ENCODE measurements around the gene ACO2. TPM values are rescaled to one million over a fixed set of nuclear protein-coding genes. Genes with fewer than 3 reads are reported as not detected.
"Not testable (repeated sequence)": the region's sequence is repeated elsewhere in the genome, so short reads cannot be mapped to it uniquely, and the experiment has no call there.

Gene ACO2
- total and polyA plus RNA-seq, 4 experiments from 2014 or later = 64.8 to 81.2 (median 72.3) TPM

- Mint-ChIP-seq H3K27ac (peak overlapping the region; percentile 94 to 99 (median 98)), H3K9me3 (peaks cover 0 to 4% (median 0%) of the 10 kb centered on the region in 8 donors), H3K4me3 (peak overlapping the region; percentile 90 to 98 (median 96)), H3K27me3 (peaks cover 0 to 2% of the 10 kb centered on the region in 2 donors), H3K36me3 (peaks cover 0 to 37% of the 10 kb centered on the region in 2 donors), H3K4me1 (peaks cover 12 to 46% (median 19%) of the 10 kb centered on the region in 4 donors)
- Histone ChIP-seq H3K27me3 (ENCODE audit: insufficient read depth, low read length) (no peaks in the 10 kb centered on the region), H3K9me3 (ENCODE audit: control insufficient read depth in 1 of 2, low read length in 2 of 2) (no peaks in the 10 kb centered on the region), H3K4me3 (ENCODE audit: low read length in 2 of 2) (peak overlapping the region; percentile 71 to 94), H3K4me1 (ENCODE audit: insufficient read depth, low read length) (peaks cover 11% of the 10 kb centered on the region), H3K36me3 (ENCODE audit: insufficient read depth, low read length) (no peaks in the 10 kb centered on the region), H3K27ac (ENCODE audit: low read depth, low read length) (peak overlapping the region; percentile 87)
- intact Hi-C loops (cut with micrococcal nuclease) = loop anchor here (1.0 to 10.0 kb wide), 6 partner anchors 20 to 496 kb away; partner anchors contain the start of genes PHF5A, PMM1, POLR3H and RBX1
- ChIA-PET CTCF (ENCODE audit: partially characterized antibody) (interaction anchor here (0.6 to 2.1 kb wide), 8 partner anchors 14 to 791 kb away, joined by 3 to 10 read pairs (median 4); partner anchors contain the start of genes ACO2 and PHF5A), POLR2A (ENCODE audit: partially characterized antibody) (interaction anchor here (0.6 to 10.7 kb wide), 26 partner anchors 9 to 1167 kb away, joined by 3 to 261 read pairs (median 4); partner anchors contain the start of genes ACO2, CCDC134, PHF5A and PMM1)
- peak; percentile 91 to 97 (median 93) for DNase-seq
Measured at GRCh38 chr22:41448189-41448808, 20.6 kb upstream of the ACO2 start.

DNA sequence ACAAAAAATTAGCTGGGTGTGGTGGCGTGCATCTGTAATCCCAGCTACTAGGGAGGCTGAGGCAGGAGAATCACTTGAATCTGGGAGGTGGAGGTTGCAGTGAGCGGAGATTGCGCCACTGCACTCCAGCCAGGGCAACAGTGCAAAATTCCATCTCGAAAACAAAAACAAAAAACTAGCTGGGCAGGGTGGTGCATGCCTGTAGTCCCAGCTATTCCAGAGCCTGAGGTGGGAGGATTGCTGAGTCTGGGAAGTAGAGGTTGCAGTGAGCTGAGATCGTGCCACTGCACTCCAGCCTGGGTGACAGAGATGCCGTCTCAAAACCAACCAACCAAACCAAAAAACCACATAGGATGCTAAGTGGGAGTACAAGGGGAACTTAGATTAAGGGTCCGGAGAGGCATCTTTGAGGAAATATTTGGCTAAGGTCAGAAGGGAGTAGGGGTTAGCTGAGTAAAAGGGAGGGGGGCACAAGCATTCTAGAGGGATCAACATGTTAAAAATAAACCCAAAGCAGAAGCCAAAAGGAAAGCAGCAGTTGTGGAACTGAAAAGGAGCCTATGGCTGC is 10.7 kb upstream of the ACO2 start:
- Histone ChIP-seq H3K4me3 (ENCODE audit: low read length in 2 of 2) (no peak overlapping the region), H3K9me3 (ENCODE audit: control insufficient read depth in 1 of 2, low read length in 2 of 2) (no peaks in the 10 kb centered on the region), H3K27me3 (ENCODE audit: insufficient read depth, low read length) (no peaks in the 10 kb centered on the region), H3K27ac (ENCODE audit: low read depth, low read length) (no peak overlapping the region), H3K36me3 (ENCODE audit: insufficient read depth, low read length) (peaks cover 30% of the 10 kb centered on the region), H3K4me1 (ENCODE audit: insufficient read depth, low read length) (no peaks in the 10 kb centered on the region)
- ChIA-PET CTCF (ENCODE audit: partially characterized antibody) (no interaction called here), POLR2A (ENCODE audit: partially characterized antibody) (interaction anchor here (0.9 to 1.5 kb wide), 3 partner anchors 9 to 13 kb away, joined by 3 to 5 read pairs (median 4); partner anchors contain the start of genes ACO2 and PHF5A)
- peaks cover 0 to 1% (median 0%) of the 10 kb centered on the region in 8 donors for H3K9me3 Mint-ChIP-seq
- peaks cover 0 to 3% (median under 1%) of the 10 kb centered on the region in 4 donors for H3K4me1 Mint-ChIP-seq
- intact Hi-C loops (cut with micrococcal nuclease) = no loop called here
- H3K4me3 Mint-ChIP-seq = no peak overlapping the region
- H3K27ac Mint-ChIP-seq = peak overlapping the region in 4 of 7 donors; percentile 10 to 58 (median 56)
- H3K36me3 Mint-ChIP-seq = peaks cover 19 to 27% of the 10 kb centered on the region in 2 donors
- DNase-seq = no peak
- H3K27me3 Mint-ChIP-seq = no peaks in the 10 kb centered on the region

GRCh38 chr22:41459431-41459830 is 9.5 kb upstream of the ACO2 start:
- intact Hi-C loops (cut with micrococcal nuclease) = no loop called here
- H3K27ac Mint-ChIP-seq = no peak overlapping the region
- Histone ChIP-seq H3K9me3 (ENCODE audit: control insufficient read depth in 1 of 2, low read length in 2 of 2) (no peaks in the 10 kb centered on the region), H3K4me1 (ENCODE audit: insufficient read depth, low read length) (no peaks in the 10 kb centered on the region), H3K4me3 (ENCODE audit: low read length in 2 of 2) (no peak overlapping the region), H3K27ac (ENCODE audit: low read depth, low read length) (no peak overlapping the region), H3K36me3 (ENCODE audit: insufficient read depth, low read length) (peaks cover 40% of the 10 kb centered on the region), H3K27me3 (ENCODE audit: insufficient read depth, low read length) (no peaks in the 10 kb centered on the region)
- no peak overlapping the region for H3K4me3 Mint-ChIP-seq
- DNase-seq = no peak
- no peaks in the 10 kb centered on the region for H3K9me3 Mint-ChIP-seq
- H3K4me1 Mint-ChIP-seq = peaks cover 2 to 6% (median 3%) of the 10 kb centered on the region in 4 donors
- H3K36me3 Mint-ChIP-seq = peaks cover 26 to 35% of the 10 kb centered on the region in 2 donors
- ChIA-PET CTCF (ENCODE audit: partially characterized antibody) (interaction anchor here (1.2 kb wide), 1 partner anchor 9 kb away, joined by 3 read pairs; the partner anchor contains the start of genes ACO2 and PHF5A), POLR2A (ENCODE audit: partially characterized antibody) (interaction anchor here (1.5 kb wide), 1 partner anchor 14 kb away, joined by 5 read pairs; no protein-coding TSS in a partner anchor)
- no peaks in the 10 kb centered on the region for H3K27me3 Mint-ChIP-seq

DNA sequence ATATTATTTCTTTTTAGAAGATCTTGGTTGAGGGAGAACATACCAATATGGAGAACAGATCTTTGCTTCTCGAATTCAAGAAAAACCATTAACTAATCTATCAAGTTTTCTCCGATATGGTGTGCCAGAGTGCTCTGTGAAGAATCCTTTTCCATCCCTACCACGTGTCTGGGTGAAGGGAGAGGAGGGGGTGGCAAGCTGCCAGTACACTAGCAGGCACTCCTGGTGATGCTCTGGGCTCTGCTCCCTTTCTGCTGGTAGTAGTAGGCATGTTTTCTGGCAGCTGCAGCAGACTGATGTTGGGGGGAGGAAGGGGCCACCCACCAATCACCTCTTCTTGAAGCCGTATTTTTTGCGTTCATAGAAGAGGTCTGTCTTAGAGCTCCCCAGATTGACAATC is 8.8 kb upstream of the ACO2 start:
- DNase-seq; H3K4me3 Mint-ChIP-seq; H3K9me3 ChIP-seq (ENCODE audit: control insufficient read depth in 1 of 2, low read length in 2 of 2); H3K4me1 ChIP-seq (ENCODE audit: insufficient read depth, low read length); H3K27ac ChIP-seq (ENCODE audit: low read depth, low read length); intact Hi-C loops (cut with micrococcal nuclease); H3K27me3 Mint-ChIP-seq; H3K4me3 ChIP-seq (ENCODE audit: low read length in 2 of 2); H3K27me3 ChIP-seq (ENCODE audit: insufficient read depth, low read length); H3K9me3 Mint-ChIP-seq: not testable (repeated sequence)
- Mint-ChIP-seq H3K4me1 (peaks cover 5 to 11% (median 7%) of the 10 kb centered on the region in 4 donors), H3K27ac (peak overlapping the region in 2 of 7 donors; percentile 12 to 13), H3K36me3 (peaks cover 30 to 41% of the 10 kb centered on the region in 2 donors)
- H3K36me3 ChIP-seq (ENCODE audit: insufficient read depth, low read length) = peaks cover 46% of the 10 kb centered on the region
- POLR2A ChIA-PET (ENCODE audit: partially characterized antibody) = interaction anchor here (2.7 to 3.3 kb wide), 2 partner anchors 11 to 14 kb away, joined by 12 to 24 read pairs; partner anchors contain the start of gene TOB2
- CTCF ChIA-PET (ENCODE audit: partially characterized antibody) = interaction anchor here (1.2 kb wide), 1 partner anchor 9 kb away, joined by 3 read pairs; the partner anchor contains the start of genes ACO2 and PHF5A

- Histone ChIP-seq H3K4me3 (ENCODE audit: low read length in 2 of 2) (no peak overlapping the region), H3K27me3 (ENCODE audit: insufficient read depth, low read length) (no peaks in the 10 kb centered on the region), H3K27ac (ENCODE audit: low read depth, low read length) (no peak overlapping the region), H3K9me3 (ENCODE audit: control insufficient read depth in 1 of 2, low read length in 2 of 2) (no peaks in the 10 kb centered on the region), H3K36me3 (ENCODE audit: insufficient read depth, low read length) (peaks cover 62% of the 10 kb centered on the region), H3K4me1 (ENCODE audit: insufficient read depth, low read length) (peaks cover 2% of the 10 kb centered on the region)
- POLR2A ChIA-PET (ENCODE audit: partially characterized antibody) = interaction anchor here (2.7 to 3.3 kb wide), 2 partner anchors 13 to 16 kb away, joined by 12 to 24 read pairs; partner anchors contain the start of gene TOB2
- Mint-ChIP-seq H3K4me1 (peaks cover 7 to 12% (median 9%) of the 10 kb centered on the region in 4 donors), H3K9me3 (no peaks in the 10 kb centered on the region), H3K27me3 (no peaks in the 10 kb centered on the region), H3K27ac (peak overlapping the region in 1 of 7 donors; percentile 74), H3K36me3 (peaks cover 30 to 48% of the 10 kb centered on the region in 2 donors), H3K4me3 (no peak overlapping the region)
- DNase-seq = no peak
- intact Hi-C loops (cut with micrococcal nuclease) = no loop called here
- CTCF ChIA-PET (ENCODE audit: partially characterized antibody) = interaction anchor here (1.0 to 2.9 kb wide), 2 partner anchors 14 to 59 kb away, joined by 3 to 15 read pairs; no protein-coding TSS in a partner anchor
Measured at GRCh38 chr22:41461901-41462300, 7.0 kb upstream of the ACO2 start.

DNA sequence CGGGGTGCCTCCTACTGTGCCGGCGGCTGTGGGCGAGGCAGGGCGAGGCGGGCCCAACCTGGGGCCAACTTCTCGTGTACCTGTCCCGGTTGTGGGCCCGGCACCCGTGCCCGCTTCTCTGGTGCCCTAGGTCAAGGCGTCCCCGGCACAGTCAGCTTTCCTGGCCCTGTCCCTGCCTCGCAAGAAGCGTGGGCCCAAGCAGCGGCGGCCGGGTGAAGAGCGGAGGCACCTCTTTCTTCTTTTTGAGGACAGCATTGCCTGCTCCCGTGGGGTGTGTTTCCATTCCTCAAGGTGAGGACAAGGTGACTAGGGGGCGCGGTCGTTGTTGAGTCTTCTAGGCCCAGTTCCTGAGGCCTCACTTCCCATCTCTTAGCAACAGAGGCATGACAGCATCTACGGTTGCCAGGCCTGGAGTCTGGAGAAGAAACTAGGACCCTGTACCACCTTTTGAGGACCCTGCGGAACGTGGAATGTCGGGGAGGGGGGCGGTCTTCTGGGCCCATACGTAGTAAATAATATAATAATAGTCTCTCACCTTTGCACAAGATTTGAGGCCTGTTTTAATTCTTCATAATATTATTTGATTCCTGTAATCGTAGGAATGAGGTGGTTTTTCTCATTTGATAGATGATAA is 418 bp downstream of the ACO2 start:
- H3K27me3 ChIP-seq (ENCODE audit: insufficient read depth, low read length) = no peaks in the 10 kb centered on the region
- Mint-ChIP-seq H3K4me1 (peaks cover 30 to 56% (median 48%) of the 10 kb centered on the region in 4 donors), H3K27ac (peak overlapping the region; percentile 96 to 100 (median 99)), H3K4me3 (peak overlapping the region; percentile 86 to 95 (median 92)), H3K27me3 (no peaks in the 10 kb centered on the region), H3K9me3 (no peaks in the 10 kb centered on the region), H3K36me3 (peaks cover 20 to 45% of the 10 kb centered on the region in 2 donors)
- intact Hi-C loops (cut with micrococcal nuclease) = loop anchor here (1.0 to 5.0 kb wide), 4 partner anchors 75 to 519 kb away; partner anchors contain the start of genes POLR3H, RANGAP1 and RBX1
- peak overlapping the region; percentile 89 for H3K27ac ChIP-seq (ENCODE audit: low read depth, low read length)
- H3K4me3 ChIP-seq (ENCODE audit: low read length in 2 of 2) = peak overlapping the region; percentile 67 to 90
- POLR2A ChIA-PET (ENCODE audit: partially characterized antibody) = interaction anchor here (0.9 to 8.2 kb wide), 26 partner anchors 8 to 613 kb away, joined by 3 to 261 read pairs (median 5); partner anchors contain the start of genes CCDC134, DESI1, MEI1 and PMM1
- no peaks in the 10 kb centered on the region for H3K9me3 ChIP-seq (ENCODE audit: control insufficient read depth in 1 of 2, low read length in 2 of 2)
- H3K4me1 ChIP-seq (ENCODE audit: insufficient read depth, low read length) = peaks cover 28% of the 10 kb centered on the region
- CTCF ChIA-PET (ENCODE audit: partially characterized antibody) = interaction anchor here (1.2 to 3.1 kb wide), 4 partner anchors 9 to 67 kb away, joined by 3 to 15 read pairs (median 8); partner anchors contain the start of gene TOB2
- peaks cover 32% of the 10 kb centered on the region for H3K36me3 ChIP-seq (ENCODE audit: insufficient read depth, low read length)
- DNase-seq = no peak

Data from CD4-positive, alpha-beta memory T cell (primary cell).